Dermis microvascular lymphatic vessel endothelial cell (primary cell): ENCODE measurements around the gene PKP3. TPM values are rescaled to one million over a fixed set of nuclear protein-coding genes. Genes with fewer than 3 reads are reported as not detected.
"Not testable (repeated sequence)": the region's sequence is repeated elsewhere in the genome, so short reads cannot be mapped to it uniquely, and the experiment has no call there.

Experiments used
- DNase-seq, 2 donors: peaks; one replicate each; pipeline versions ENCODE4 v3.0.0 to v3.0.0-alpha.2; 2010; ENCODE audit warnings: low read depth in 2 of 2
- total RNA-seq: library from RNA; depleted of rRNA; stranded (reverse); fragments of >200 nt; gene quantifications from 2 replicates; pipeline ENCODE4 v1.2.1, GENCODE V29; 2014

PKP3 gene, protein sequence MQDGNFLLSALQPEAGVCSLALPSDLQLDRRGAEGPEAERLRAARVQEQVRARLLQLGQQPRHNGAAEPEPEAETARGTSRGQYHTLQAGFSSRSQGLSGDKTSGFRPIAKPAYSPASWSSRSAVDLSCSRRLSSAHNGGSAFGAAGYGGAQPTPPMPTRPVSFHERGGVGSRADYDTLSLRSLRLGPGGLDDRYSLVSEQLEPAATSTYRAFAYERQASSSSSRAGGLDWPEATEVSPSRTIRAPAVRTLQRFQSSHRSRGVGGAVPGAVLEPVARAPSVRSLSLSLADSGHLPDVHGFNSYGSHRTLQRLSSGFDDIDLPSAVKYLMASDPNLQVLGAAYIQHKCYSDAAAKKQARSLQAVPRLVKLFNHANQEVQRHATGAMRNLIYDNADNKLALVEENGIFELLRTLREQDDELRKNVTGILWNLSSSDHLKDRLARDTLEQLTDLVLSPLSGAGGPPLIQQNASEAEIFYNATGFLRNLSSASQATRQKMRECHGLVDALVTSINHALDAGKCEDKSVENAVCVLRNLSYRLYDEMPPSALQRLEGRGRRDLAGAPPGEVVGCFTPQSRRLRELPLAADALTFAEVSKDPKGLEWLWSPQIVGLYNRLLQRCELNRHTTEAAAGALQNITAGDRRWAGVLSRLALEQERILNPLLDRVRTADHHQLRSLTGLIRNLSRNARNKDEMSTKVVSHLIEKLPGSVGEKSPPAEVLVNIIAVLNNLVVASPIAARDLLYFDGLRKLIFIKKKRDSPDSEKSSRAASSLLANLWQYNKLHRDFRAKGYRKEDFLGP
- 0.38 and 0.39 TPM in 2 replicates for total RNA-seq

DNA sequence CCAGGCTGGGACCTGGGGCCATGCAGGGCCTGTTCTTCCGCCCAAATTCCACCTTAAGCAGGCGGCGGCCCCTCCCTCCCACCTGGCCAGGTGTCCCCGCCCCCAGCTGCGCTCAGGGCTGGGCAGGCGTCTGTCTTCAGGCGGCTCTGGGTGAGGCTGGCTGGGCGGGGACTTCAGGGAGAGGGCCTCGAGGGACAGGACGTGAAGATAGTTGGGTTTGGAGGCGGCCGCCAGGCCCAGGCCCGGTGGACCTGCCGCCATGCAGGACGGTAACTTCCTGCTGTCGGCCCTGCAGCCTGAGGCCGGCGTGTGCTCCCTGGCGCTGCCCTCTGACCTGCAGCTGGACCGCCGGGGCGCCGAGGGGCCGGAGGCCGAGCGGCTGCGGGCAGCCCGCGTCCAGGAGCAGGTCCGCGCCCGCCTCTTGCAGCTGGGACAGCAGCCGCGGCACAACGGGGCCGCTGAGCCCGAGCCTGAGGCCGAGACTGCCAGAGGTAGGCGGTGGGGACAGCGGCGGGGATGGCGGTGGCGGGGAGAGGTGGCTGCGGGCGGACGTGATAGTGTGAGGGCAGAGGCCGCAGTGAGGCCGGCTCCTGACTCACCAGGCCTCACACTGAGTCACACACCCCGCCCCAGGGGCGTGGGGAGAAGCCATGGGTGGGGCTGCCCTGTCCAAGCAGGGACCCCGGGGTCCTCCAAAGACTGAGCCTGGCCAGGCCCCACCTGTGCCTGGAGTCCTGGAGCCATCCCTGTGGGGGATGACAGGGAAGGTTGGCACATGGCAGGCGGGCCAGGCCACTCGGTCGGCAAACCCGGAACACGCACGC is at the start of gene PKP3:
TSS of gene PKP3 (plus strand) at position 176 of the 824 bp plus-strand sequence. CDS start at position 260, 84 bp downstream.
- peak in 1 of 2 donors; percentile 45 for DNase-seq

DNA sequence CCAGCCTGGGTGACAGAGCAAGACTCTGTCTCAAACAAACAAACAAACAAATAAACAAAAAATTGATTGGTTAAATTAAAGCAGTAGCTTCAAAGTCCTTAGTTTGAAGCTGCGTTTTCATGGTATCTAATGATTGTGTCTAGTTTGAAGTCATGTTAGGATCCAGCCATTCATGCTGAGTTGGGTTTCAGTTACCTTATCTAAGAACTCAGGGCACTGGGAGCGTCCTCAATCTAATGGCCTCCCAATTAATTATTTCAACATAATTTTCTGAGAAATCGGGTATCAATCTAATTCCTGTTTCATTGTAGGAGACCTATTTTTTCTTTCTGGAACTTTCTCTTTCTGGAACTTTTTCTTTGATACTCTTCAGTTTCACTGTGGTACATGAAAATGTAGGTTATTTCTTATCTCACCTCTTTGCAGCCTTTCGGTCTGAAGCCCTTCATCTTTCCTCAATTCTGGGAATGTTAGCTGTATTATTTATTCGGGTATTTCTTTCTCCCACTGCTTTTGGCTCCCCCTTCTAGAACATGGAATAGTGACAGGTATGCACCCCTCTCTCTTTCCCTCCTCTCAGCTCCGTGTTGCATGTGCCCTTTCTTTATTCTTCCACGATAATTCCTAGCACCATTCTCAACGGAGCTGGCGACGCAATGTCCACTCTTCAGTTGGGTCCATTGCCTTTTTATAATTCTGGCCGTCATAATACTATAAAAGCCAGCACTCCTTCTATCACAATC is 49.0 kb upstream of the PKP3 start:
- DNase-seq: no peak

DNA sequence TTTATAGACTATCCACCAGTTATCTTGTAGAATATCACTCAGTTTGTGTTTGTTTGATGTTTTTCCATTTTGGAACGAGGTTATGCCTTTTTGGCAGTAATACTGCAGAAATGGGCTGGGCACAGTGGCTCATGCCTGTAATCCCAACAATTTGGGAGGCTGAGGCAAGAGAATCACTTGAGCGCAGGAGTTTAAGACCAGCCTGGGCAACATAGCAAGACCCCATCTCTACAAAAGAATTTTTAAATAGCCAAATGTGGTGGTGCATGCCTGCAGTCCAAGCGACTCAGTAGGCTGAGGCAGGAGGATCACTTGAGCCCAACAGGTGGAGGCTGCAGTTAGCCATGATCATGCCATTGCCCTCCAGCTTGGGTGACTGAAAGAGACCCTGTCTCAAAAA is 47.5 kb upstream of the PKP3 start:
- no peak for DNase-seq

DNA sequence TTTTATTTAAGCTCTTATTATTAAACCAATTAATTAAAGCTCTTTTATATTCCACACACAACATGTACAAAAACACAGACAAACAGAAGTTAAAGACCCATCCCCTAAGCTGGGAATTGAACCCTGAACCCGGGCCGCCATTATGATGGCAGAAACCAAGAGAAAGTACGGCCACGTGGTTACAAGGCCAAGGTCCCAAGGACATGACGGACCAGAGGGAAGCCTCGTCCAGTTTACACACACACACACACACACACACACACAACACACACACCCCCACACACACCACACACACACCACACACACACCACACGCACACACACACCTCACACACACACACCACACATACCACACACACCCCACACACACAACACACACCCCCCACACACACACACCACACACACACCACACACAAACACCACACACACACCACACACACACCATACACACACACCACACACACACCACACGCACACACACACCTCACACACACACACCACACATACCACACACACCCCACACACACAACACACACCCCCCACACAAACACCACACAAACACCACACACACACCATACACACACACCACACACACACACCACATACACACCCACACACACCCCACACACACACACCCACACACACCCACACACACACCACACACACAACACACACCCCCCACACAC is 44.6 kb upstream of the PKP3 start:
- not testable (repeated sequence) for DNase-seq

DNA sequence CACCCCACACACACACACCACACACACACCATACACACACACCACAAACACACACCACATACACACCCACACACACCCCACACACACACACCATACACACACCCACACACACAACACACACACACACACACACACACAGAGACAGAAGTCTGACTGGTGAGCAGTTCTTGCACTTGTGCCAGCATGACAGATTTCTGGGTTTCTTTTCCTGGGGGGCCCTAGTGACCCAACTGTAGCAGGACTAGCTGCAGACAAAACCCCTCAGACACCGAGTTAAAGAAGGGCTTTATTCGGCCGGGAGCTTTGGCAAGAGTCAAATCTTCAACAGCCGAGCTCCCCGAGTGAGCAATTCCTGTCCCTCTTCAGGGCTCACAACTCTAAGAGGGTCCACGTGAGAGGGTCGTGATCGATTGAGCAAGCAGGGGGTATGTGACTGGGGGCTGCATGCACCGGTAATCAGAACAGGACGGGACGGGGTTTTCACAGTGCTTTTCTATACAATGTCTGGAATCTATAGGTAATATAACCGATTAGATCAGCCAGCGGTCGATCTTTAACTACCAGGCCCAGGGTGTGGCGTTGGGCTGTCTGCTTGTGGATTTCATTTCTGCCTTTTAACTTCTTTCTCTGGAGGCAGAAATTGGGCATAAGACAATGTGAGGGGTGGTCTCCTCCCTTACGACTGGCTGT is 43.8 kb upstream of the PKP3 start:
- DNase-seq: not testable (repeated sequence)

DNA sequence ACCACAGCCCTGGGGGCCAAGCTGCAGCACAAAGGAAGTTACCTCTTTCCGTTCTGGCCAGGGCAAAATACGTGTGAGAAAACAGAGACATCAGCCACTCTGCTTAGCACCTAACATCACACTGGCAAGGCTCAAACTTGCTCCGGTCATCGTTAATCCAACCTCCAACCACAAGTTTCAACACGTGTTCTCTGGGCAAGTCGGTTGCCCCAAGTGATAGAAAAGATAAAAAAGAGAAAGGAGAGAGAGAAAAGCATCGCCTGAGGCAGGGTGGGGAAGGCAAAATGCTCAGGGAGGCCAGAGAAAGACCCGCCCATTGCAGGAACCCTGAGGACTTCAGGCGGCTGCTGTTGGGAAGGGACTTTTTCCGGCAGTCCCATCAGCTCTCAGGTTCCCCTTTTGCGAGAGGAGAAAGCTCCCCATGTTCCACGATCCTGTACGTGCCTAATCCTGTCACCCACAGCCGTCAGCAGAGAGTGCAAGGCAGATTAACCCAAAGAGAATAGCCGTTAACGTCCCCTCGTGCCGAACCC is 43.2 kb upstream of the PKP3 start:
- no peak for DNase-seq

DNA sequence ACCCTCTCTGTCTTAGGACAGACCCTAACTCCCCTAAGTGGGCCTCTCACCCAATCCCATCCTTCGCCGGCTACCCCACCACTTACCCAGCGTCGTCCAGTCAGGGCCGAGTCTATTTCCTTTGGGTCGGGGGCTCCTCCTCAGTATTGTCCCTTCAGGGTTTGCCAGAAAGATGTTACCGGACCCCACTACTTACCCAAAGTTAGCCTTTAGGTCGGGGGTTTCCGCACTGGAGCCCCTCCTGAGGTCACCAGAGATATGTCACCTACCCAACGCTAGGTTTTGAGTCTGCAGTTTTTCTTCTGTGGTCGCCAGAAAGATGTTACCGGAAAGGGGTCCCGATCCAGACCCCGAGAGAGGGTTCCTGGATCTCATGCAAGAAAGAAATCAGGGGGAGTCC is 42.6 kb upstream of the PKP3 start:
- no peak for DNase-seq

DNA sequence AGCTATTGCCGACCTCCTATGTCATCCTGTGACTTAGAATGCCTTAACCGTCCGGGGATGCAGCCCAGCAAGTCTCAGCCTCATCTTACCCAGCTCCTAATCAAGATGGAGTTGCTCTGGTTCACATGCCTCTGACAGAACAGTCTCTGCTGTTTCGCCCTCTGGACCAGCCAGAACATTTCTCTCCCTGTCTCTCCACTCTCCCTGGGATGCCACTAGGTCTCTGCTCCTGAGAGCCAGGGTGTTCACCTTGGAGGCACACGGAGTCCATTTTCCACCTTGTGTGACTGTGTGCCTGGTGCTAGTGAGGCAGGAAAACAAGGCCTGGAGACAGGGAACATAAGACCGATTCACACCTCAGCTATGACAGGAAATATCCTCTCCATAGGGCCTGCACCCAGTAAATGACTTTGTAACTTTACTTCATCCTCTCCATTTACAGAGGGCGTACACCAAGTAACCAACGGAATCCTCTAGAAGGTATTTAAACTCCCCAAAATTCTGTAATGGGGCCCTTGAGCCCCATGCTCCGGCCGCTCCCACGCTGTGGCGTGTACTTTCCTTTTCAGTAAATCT is 41.5 kb upstream of the PKP3 start:
- DNase-seq: no peak

DNA sequence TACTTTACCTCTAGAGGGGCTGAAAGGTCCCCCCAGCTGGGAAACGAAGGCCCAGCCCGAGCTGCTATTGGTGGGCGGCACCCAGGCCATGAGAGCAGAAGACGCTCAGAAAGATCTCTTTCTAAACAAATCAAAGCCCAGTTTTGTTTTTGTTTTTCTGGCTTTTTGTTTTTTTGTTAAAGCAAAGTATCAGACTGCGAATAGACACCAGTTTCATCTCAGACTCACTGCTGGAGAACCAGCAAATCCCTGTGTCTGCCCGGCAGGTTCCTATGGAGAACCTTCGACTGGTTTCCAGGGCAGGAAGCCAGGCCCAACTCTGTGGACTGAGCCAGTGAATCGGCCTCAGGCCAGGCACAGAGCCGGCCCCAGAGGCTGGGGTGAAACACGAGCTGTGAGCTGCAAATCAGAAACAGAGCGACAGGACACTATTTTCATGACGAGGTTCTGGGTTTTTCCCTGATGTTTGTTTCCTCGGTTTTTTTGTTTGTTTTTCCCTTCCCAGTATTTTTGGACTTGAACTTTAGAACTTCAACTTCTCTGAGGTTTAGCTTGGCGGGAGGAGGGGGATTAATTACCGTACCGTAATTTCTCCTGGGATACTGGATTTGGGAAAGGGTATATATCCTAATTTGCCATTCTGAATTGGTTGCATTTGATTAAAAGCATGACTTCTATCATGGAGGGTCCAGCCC is 40.7 kb upstream of the PKP3 start:
- peak; percentile 47 to 64 for DNase-seq

DNA sequence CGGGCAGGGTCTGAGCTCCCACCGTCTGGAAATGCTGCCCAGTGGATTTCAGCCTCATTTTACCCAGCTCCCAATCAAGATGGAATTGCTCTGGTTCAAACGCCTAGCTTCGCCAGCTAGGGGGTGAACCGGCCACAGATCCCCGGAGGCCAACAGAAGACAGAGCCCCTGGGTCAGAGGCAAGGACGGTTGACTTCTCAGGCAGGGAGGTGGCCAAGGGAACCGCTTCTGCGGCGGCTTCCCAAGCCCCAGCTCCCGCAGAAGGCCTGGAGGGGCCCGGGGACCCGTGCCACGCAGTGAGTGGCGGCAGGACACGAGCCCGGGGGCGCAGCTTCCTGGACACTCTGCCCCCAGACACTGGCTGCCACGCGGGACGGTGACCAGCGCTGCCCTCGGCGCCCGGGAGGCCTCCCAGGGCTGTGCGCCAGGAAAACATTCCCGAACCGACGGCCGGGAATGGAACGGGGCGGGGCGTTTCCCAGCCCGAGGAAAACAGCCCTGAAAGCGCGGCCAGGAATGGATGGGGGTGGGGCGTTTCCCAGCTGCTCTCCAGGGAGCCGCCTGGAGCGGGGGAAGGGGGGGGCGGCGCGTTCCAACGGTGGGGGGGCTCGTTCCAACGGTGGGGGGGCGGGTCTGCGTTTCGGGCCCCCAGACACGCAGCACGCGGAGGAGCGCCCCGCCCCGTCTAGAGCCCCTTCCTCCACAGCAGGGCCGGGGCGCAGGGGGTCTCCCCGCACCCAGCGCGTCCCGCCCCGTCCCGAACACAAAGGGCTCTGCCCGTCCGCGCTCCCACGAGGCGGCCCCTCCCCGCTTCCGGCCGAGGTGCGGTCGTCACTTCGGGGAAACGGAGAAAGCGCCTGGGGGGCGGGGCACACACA is 38.2 kb upstream of the PKP3 start:
- peak; percentile 90 to 96 for DNase-seq

DNA sequence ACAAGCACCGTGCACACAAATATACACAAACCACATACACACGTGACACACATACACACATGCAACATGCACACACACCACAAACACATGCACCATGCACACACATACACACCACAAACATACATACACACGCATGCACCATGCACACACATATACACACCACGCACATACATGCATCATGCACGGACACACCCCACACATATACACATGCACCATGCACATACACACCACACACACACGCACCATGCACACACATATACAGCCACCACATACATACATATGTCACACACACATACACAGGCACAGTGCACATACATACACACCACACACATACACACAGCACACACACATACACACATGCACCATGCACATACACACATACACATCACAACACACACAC is 37.4 kb upstream of the PKP3 start:
- DNase-seq: no peak

DNA sequence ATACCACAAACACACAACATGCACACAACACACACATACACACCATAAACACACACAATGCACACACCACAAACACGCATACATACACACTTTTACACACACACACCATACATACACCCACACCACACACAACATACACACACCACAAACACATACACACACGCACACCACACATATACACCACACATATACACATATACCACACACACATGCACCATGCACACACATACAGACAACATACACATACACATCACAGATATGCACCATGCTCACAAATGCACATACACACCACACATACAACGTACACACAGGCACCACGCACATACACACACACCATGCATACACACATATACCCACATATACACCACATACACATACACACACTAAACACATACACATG is 36.4 kb upstream of the PKP3 start:
- DNase-seq: no peak

DNA sequence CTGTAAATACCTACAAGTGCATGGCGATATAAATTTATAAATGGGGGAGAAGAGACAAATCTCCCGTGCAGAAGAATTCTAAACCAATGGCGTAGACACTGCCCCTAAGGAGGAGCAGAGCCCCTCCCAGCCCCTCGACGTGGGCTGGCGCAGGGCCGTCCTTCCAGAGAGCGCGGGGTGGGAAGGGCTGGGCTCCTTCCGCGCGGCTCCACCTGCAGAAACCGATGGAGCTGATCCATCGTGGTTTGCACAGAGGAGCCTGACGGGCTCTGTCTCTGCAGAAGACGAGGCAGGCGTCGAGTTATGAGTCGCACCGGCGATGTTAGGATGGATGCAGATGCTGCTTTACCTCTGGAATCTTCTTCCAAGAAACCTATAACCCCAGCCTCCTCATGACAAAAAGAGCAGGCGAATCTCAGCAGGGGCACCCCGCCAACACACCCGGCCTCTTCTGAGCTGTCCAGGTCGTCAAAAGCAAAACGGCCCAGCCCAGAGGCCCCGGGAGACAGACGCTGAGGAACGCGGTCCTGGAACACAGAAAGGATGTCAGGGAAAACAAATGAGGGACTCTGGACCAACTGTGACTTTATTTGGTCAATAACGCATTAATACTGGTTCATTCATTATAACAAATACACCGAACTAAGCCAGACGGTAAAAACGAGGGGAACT is 35.7 kb upstream of the PKP3 start:
- DNase-seq: no peak

DNA sequence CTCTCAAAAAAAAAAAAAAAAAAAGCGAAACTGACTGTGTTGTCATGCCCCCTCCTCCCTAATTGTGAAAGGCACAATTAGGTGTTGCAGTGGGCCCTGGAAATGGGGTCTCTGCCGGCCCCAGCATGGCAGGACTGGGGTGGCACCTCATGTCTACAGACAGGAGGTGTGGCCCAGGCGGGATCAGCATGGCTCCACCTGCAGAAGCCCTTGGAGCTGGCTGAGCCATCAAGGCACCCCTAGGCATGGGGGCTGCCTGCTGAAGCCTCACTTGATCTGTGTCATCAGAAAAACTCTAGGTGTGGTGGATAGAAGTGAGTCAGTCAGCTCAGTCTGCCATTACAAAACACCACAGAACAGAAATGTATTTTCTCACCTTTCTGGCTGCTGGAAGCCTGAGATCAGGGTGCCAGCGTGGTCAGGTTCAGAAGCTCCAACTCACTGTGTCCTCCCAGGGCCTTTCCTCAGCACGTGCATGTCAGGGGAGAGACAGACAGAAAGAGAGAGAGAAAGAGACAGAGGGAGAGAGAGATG is 34.8 kb upstream of the PKP3 start:
- no peak for DNase-seq

DNA sequence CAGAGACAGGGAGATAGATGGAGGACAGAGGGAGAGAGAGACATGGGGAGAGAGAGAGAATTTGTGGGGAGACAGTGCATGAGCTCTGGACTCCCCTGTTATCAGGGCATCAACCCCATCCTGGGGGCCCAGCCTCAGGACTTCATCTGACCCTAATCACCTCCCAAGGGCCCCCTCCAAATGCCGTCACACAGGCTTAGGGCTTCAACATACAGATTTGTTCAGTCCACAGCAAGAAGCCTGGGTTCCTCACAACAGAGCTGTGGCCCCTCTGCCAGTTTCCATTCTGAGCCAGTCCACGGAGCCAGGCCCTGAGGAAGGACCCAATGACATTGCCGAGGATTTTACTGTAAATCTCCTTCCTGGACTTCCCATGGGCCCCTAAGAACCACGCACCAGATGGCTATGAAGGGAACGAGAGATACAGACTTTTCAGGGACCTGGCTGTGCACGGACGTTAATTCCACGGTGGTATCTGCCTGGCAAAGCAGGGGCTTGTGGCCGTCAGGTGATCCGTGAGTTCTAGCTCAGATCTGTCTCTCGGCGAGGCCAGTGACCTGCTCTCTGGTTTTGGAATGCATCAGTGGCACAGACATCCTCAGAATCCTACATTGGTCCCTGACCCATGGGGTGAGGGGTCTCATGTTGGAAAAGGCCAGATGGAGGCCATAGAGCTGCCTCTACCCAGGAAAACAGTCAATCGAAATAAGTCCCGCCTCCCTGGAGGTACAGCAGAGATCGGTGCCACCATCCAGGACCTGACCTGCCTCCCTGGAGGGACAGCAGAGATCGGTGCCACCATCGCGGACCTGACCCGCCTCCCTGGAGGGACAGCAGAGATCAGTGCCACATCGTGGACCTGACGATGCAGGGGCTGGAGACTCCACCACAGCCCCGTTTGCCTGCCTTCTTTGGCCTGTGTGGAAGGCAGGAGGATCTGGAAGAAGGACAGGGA is 33.4 kb upstream of the PKP3 start:
- no peak for DNase-seq
